Measurements from ENCODE around the gene INPP5A. TPM values are rescaled to one million over a fixed set of nuclear protein-coding genes. Genes with fewer than 3 reads are reported as not detected.

Gene INPP5A
- total and polyA plus RNA-seq, 4 donors = 34.7 to 43.5 (median 41.2) TPM

GRCh38 chr10:132685921-132686680 is 148.5 kb downstream of the INPP5A start:
- Histone ChIP-seq H3K27ac (ENCODE audit: low read depth, low read length) (no peak overlapping the region), H3K27me3 (ENCODE audit: control insufficient read depth, insufficient read depth, low read length) (peaks cover 4% of the 10 kb centered on the region), H3K4me1 (ENCODE audit: control insufficient read depth, insufficient read depth, low read length) (peaks cover 23% of the 10 kb centered on the region), H3K36me3 (ENCODE audit: control insufficient read depth, insufficient read depth, low read length) (peaks cover 30% of the 10 kb centered on the region), H3K9me3 (ENCODE audit: control insufficient read depth, insufficient read depth, low read length) (no peaks in the 10 kb centered on the region), H3K4me3 (ENCODE audit: low read depth, low read length) (no peak overlapping the region)
- 89% methylated on average over 23 of the region's 25 CpGs for WGBS (ENCODE audit: insufficient coverage)
- no peak for DNase-seq (ENCODE audit: low read depth in 4 of 6, low spot score in 6 of 6)

GRCh38 chr10:132687181-132687892 is 149.8 kb downstream of the INPP5A start:
- Histone ChIP-seq H3K27ac (ENCODE audit: low read depth, low read length) (no peak overlapping the region), H3K9me3 (ENCODE audit: control insufficient read depth, insufficient read depth, low read length) (no peaks in the 10 kb centered on the region), H3K36me3 (ENCODE audit: control insufficient read depth, insufficient read depth, low read length) (peaks cover 40% of the 10 kb centered on the region), H3K4me1 (ENCODE audit: control insufficient read depth, insufficient read depth, low read length) (peaks cover 21% of the 10 kb centered on the region), H3K27me3 (ENCODE audit: control insufficient read depth, insufficient read depth, low read length) (peaks cover 4% of the 10 kb centered on the region), H3K4me3 (ENCODE audit: low read depth, low read length) (no peak overlapping the region)
- no peak for DNase-seq (ENCODE audit: low read depth in 4 of 6, low spot score in 6 of 6)
- WGBS (ENCODE audit: insufficient coverage) = 94% methylated on average over 21 of the region's 21 CpGs

- 78% methylated on average over 14 of the region's 14 CpGs for WGBS (ENCODE audit: insufficient coverage)
- peaks cover 20% of the 10 kb centered on the region for H3K4me1 ChIP-seq (ENCODE audit: control insufficient read depth, insufficient read depth, low read length)
- no peak for DNase-seq (ENCODE audit: low read depth in 4 of 6, low spot score in 6 of 6)
- no peaks in the 10 kb centered on the region for H3K9me3 ChIP-seq (ENCODE audit: control insufficient read depth, insufficient read depth, low read length)
- H3K4me3 ChIP-seq (ENCODE audit: low read depth, low read length) = no peak overlapping the region
- H3K36me3 ChIP-seq (ENCODE audit: control insufficient read depth, insufficient read depth, low read length) = peaks cover 40% of the 10 kb centered on the region
- H3K27ac ChIP-seq (ENCODE audit: low read depth, low read length) = no peak overlapping the region
- peaks cover 4% of the 10 kb centered on the region for H3K27me3 ChIP-seq (ENCODE audit: control insufficient read depth, insufficient read depth, low read length)
These were observed 150.4 kb downstream of the INPP5A start for GRCh38 chr10:132687893-132688579.

GRCh38 chr10:132688580-132689420 is 151.2 kb downstream of the INPP5A start:
- peaks cover 40% of the 10 kb centered on the region for H3K36me3 ChIP-seq (ENCODE audit: control insufficient read depth, insufficient read depth, low read length)
- DNase-seq (ENCODE audit: low read depth in 4 of 6, low spot score in 6 of 6) = no peak
- H3K9me3 ChIP-seq (ENCODE audit: control insufficient read depth, insufficient read depth, low read length) = no peaks in the 10 kb centered on the region
- WGBS (ENCODE audit: insufficient coverage) = 97% methylated on average over 14 of the region's 20 CpGs
- peaks cover 4% of the 10 kb centered on the region for H3K27me3 ChIP-seq (ENCODE audit: control insufficient read depth, insufficient read depth, low read length)
- no peak overlapping the region for H3K27ac ChIP-seq (ENCODE audit: low read depth, low read length)
- H3K4me1 ChIP-seq (ENCODE audit: control insufficient read depth, insufficient read depth, low read length) = peaks cover 20% of the 10 kb centered on the region
- no peak overlapping the region for H3K4me3 ChIP-seq (ENCODE audit: low read depth, low read length)

- no peak for DNase-seq (ENCODE audit: low read depth in 4 of 6, low spot score in 6 of 6)
- no peak overlapping the region for H3K27ac ChIP-seq (ENCODE audit: low read depth, low read length)
- H3K4me3 ChIP-seq (ENCODE audit: low read depth, low read length) = no peak overlapping the region
- no peaks in the 10 kb centered on the region for H3K27me3 ChIP-seq (ENCODE audit: control insufficient read depth, insufficient read depth, low read length)
- H3K4me1 ChIP-seq (ENCODE audit: control insufficient read depth, insufficient read depth, low read length) = peaks cover 16% of the 10 kb centered on the region
- peaks cover 40% of the 10 kb centered on the region for H3K36me3 ChIP-seq (ENCODE audit: control insufficient read depth, insufficient read depth, low read length)
- 95% methylated on average over 25 of the region's 25 CpGs for WGBS (ENCODE audit: insufficient coverage)
- no peaks in the 10 kb centered on the region for H3K9me3 ChIP-seq (ENCODE audit: control insufficient read depth, insufficient read depth, low read length)
These were observed 152.3 kb downstream of the INPP5A start for GRCh38 chr10:132689721-132690360.

GRCh38 chr10:132690401-132690800 is 152.8 kb downstream of the INPP5A start:
- Histone ChIP-seq H3K27ac (ENCODE audit: low read depth, low read length) (no peak overlapping the region), H3K36me3 (ENCODE audit: control insufficient read depth, insufficient read depth, low read length) (peaks cover 40% of the 10 kb centered on the region), H3K4me1 (ENCODE audit: control insufficient read depth, insufficient read depth, low read length) (peaks cover 10% of the 10 kb centered on the region), H3K4me3 (ENCODE audit: low read depth, low read length) (no peak overlapping the region), H3K27me3 (ENCODE audit: control insufficient read depth, insufficient read depth, low read length) (no peaks in the 10 kb centered on the region), H3K9me3 (ENCODE audit: control insufficient read depth, insufficient read depth, low read length) (no peaks in the 10 kb centered on the region)
- DNase-seq (ENCODE audit: low read depth in 4 of 6, low spot score in 6 of 6) = no peak
- 97% methylated on average over 7 of the region's 7 CpGs for WGBS (ENCODE audit: insufficient coverage)

- Histone ChIP-seq H3K27ac (ENCODE audit: low read depth, low read length) (no peak overlapping the region), H3K9me3 (ENCODE audit: control insufficient read depth, insufficient read depth, low read length) (no peaks in the 10 kb centered on the region), H3K36me3 (ENCODE audit: control insufficient read depth, insufficient read depth, low read length) (peaks cover 38% of the 10 kb centered on the region), H3K27me3 (ENCODE audit: control insufficient read depth, insufficient read depth, low read length) (no peaks in the 10 kb centered on the region), H3K4me1 (ENCODE audit: control insufficient read depth, insufficient read depth, low read length) (peaks cover 4% of the 10 kb centered on the region), H3K4me3 (ENCODE audit: low read depth, low read length) (no peak overlapping the region)
- 97% methylated on average over 51 of the region's 56 CpGs for WGBS (ENCODE audit: insufficient coverage)
- no peak for DNase-seq (ENCODE audit: low read depth in 4 of 6, low spot score in 6 of 6)
These were observed 153.4 kb downstream of the INPP5A start for GRCh38 chr10:132690821-132691610.

GRCh38 chr10:132691711-132692153 is 154.1 kb downstream of the INPP5A start:
- H3K36me3 ChIP-seq (ENCODE audit: control insufficient read depth, insufficient read depth, low read length) = peaks cover 38% of the 10 kb centered on the region
- 97% methylated on average over 48 of the region's 48 CpGs for WGBS (ENCODE audit: insufficient coverage)
- no peak overlapping the region for H3K27ac ChIP-seq (ENCODE audit: low read depth, low read length)
- no peaks in the 10 kb centered on the region for H3K9me3 ChIP-seq (ENCODE audit: control insufficient read depth, insufficient read depth, low read length)
- no peak for DNase-seq (ENCODE audit: low read depth in 4 of 6, low spot score in 6 of 6)
- no peaks in the 10 kb centered on the region for H3K4me1 ChIP-seq (ENCODE audit: control insufficient read depth, insufficient read depth, low read length)
- H3K4me3 ChIP-seq (ENCODE audit: low read depth, low read length) = no peak overlapping the region
- H3K27me3 ChIP-seq (ENCODE audit: control insufficient read depth, insufficient read depth, low read length) = no peaks in the 10 kb centered on the region
